Measurements from ENCODE around the gene SLC5A11. TPM values are rescaled to one million over a fixed set of nuclear protein-coding genes. Genes with fewer than 3 reads are reported as not detected.
A peak's percentile ranks its signal among the peaks of the same experiment; 100 is the strongest.

The SLC5A11 gene
- total and polyA plus RNA-seq, 2 donors from 2014 or later = 1.2 to 2.1 TPM

GRCh38 chr16:24846548-24847357 is 990 bp downstream of the SLC5A11 start:
- no peaks in the 10 kb centered on the region for H3K27me3 ChIP-seq (ENCODE audit: control insufficient read depth, insufficient read depth, low read length)

GRCh38 chr16:24847358-24847664 is 1.5 kb downstream of the SLC5A11 start:
- Histone ChIP-seq H3K27me3 (ENCODE audit: control insufficient read depth, insufficient read depth, low read length) (no peaks in the 10 kb centered on the region), H3K27ac (ENCODE audit: low read depth in 2 of 2, low read length in 2 of 2) (no peak overlapping the region), H3K4me1 (ENCODE audit: control insufficient read depth in 2 of 3, insufficient read depth in 2 of 3, low read depth in 1 of 3, low read length in 3 of 3) (no peaks in the 10 kb centered on the region), H3K4me3 (ENCODE audit: low read length in 3 of 3) (peak overlapping the region in 1 of 3 donors; percentile 40), H3K9ac (ENCODE audit: low read length in 3 of 3) (no peak overlapping the region), H3K36me3 (ENCODE audit: control insufficient read depth in 2 of 3, insufficient read depth in 3 of 3, low read length in 3 of 3) (no peaks in the 10 kb centered on the region), H3K9me3 (ENCODE audit: control insufficient read depth in 2 of 3, insufficient read depth in 1 of 3, low read length in 3 of 3) (no peaks in the 10 kb centered on the region)
- intact Hi-C loops (cut with DNase I) = no loop called here
- FAIRE-seq = no peak
- TF ChIP-seq CTCF (IDR thresholded peaks at IDR 0.05; ENCODE audit: borderline replicate concordance, extremely low read depth, insufficient read depth) = no peak
- DNase-seq = no peak

More at GRCh38 chr16:24846548-24847357, 990 bp downstream of the SLC5A11 start:
- TF ChIP-seq CTCF (IDR thresholded peaks at IDR 0.05; ENCODE audit: borderline replicate concordance, extremely low read depth, insufficient read depth) = no peak
- Histone ChIP-seq H3K36me3 (ENCODE audit: control insufficient read depth in 2 of 3, insufficient read depth in 3 of 3, low read length in 3 of 3) (no peaks in the 10 kb centered on the region), H3K9ac (ENCODE audit: low read length in 3 of 3) (no peak overlapping the region), H3K27ac (ENCODE audit: low read depth in 2 of 2, low read length in 2 of 2) (no peak overlapping the region), H3K9me3 (ENCODE audit: control insufficient read depth in 2 of 3, insufficient read depth in 1 of 3, low read length in 3 of 3) (no peaks in the 10 kb centered on the region), H3K4me1 (ENCODE audit: control insufficient read depth in 2 of 3, insufficient read depth in 2 of 3, low read depth in 1 of 3, low read length in 3 of 3) (no peaks in the 10 kb centered on the region), H3K4me3 (ENCODE audit: low read length in 3 of 3) (peak overlapping the region in 2 of 3 donors; percentile 40 to 43)
- no peak for DNase-seq
- intact Hi-C loops (cut with DNase I) = no loop called here
- FAIRE-seq = no peak

GRCh38 chr16:24848065-24848464 is 2.3 kb downstream of the SLC5A11 start:
- H3K27me3 ChIP-seq (ENCODE audit: control insufficient read depth, insufficient read depth, low read length) = no peaks in the 10 kb centered on the region
- H3K27ac ChIP-seq (ENCODE audit: low read depth in 2 of 2, low read length in 2 of 2) = no peak overlapping the region
- H3K4me3 ChIP-seq (ENCODE audit: low read length in 3 of 3) = peak overlapping the region in 1 of 3 donors; percentile 40
- no peak for TF ChIP-seq CTCF (IDR thresholded peaks at IDR 0.05; ENCODE audit: borderline replicate concordance, extremely low read depth, insufficient read depth)
- FAIRE-seq = no peak
- no peaks in the 10 kb centered on the region for H3K4me1 ChIP-seq (ENCODE audit: control insufficient read depth in 2 of 3, insufficient read depth in 2 of 3, low read depth in 1 of 3, low read length in 3 of 3)
- no peak overlapping the region for H3K9ac ChIP-seq (ENCODE audit: low read length in 3 of 3)
- H3K36me3 ChIP-seq (ENCODE audit: control insufficient read depth in 2 of 3, insufficient read depth in 3 of 3, low read length in 3 of 3) = no peaks in the 10 kb centered on the region
- H3K9me3 ChIP-seq (ENCODE audit: control insufficient read depth in 2 of 3, insufficient read depth in 1 of 3, low read length in 3 of 3) = no peaks in the 10 kb centered on the region
- intact Hi-C loops (cut with DNase I) = no loop called here
- DNase-seq = no peak

All from kidney (tissue), 14 donors.